HepG2 (cell line): ENCODE data around the gene HLCS.
"Not testable (repeated sequence)": the region's sequence is repeated elsewhere in the genome, so short reads cannot be mapped to it uniquely, and the experiment has no call there.

Source experiments
- ATF5 ChIP-seq: sonication (generic); formaldehyde crosslinking; IDR thresholded peaks from 2 replicates; pipeline ENCODE4 v1.4.0; 2020; ENCODE audit warnings: mild to moderate bottlenecking, low read depth, missing genetic modification reagents
- MXI1 ChIP-seq: IDR thresholded peaks from 3 replicates; pipeline ENCODE4 v1.6.1; 2012; ENCODE audit warnings: low read depth, low read length, inconsistent platforms, borderline replicate concordance
- SOX5 ChIP-seq: IDR thresholded peaks from 2 replicates; pipeline ENCODE4 v1.6.1; 2016; ENCODE audit warnings: borderline replicate concordance
- ZBTB7A ChIP-seq: sonication (generic); formaldehyde crosslinking; IDR thresholded peaks from 2 replicates; pipeline ENCODE4 v1.8.0; 2022; ENCODE audit warnings: mild to moderate bottlenecking, missing genetic modification reagents
- TF ChIP-seq, protein P1 (sequence below): sonication (generic); formaldehyde crosslinking; IDR thresholded peaks from 2 replicates; pipeline ENCODE4 v1.5.0; 2020; ENCODE audit warnings: mild to moderate bottlenecking, missing genetic modification reagents, moderate library complexity
- TF ChIP-seq, protein P2 (sequence below), 2 experiments: fragments of 450-650 bp in 1 of 2; sonication (generic) in 1 of 2; formaldehyde crosslinking; IDR thresholded peaks; 2 replicates each; pipeline versions ENCODE4 v1.5.0 to v1.8.0; 2020 to 2022; ENCODE audit warnings: mild to moderate bottlenecking in 1 of 2, missing genetic modification reagents in 1 of 2
- TF ChIP-seq, protein P3 (sequence below): sonication (generic); formaldehyde crosslinking; IDR thresholded peaks from 2 replicates; pipeline ENCODE4 v1.8.0; 2022; ENCODE audit warnings: mild to moderate bottlenecking, missing genetic modification reagents, moderate library complexity

- TF ChIP-seq, protein P1, sequence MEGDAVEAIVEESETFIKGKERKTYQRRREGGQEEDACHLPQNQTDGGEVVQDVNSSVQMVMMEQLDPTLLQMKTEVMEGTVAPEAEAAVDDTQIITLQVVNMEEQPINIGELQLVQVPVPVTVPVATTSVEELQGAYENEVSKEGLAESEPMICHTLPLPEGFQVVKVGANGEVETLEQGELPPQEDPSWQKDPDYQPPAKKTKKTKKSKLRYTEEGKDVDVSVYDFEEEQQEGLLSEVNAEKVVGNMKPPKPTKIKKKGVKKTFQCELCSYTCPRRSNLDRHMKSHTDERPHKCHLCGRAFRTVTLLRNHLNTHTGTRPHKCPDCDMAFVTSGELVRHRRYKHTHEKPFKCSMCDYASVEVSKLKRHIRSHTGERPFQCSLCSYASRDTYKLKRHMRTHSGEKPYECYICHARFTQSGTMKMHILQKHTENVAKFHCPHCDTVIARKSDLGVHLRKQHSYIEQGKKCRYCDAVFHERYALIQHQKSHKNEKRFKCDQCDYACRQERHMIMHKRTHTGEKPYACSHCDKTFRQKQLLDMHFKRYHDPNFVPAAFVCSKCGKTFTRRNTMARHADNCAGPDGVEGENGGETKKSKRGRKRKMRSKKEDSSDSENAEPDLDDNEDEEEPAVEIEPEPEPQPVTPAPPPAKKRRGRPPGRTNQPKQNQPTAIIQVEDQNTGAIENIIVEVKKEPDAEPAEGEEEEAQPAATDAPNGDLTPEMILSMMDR (CRISPR knock-in tag): not testable (repeated sequence)
- TF ChIP-seq ATF5 (CRISPR knock-in tag); MXI1; SOX5 (CRISPR knock-in tag); ZBTB7A (CRISPR knock-in tag): not testable (repeated sequence)
- TF ChIP-seq, protein P2, sequence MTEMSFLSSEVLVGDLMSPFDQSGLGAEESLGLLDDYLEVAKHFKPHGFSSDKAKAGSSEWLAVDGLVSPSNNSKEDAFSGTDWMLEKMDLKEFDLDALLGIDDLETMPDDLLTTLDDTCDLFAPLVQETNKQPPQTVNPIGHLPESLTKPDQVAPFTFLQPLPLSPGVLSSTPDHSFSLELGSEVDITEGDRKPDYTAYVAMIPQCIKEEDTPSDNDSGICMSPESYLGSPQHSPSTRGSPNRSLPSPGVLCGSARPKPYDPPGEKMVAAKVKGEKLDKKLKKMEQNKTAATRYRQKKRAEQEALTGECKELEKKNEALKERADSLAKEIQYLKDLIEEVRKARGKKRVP (CRISPR knock-in tag; IDR thresholded peaks at IDR 0.05): not testable (repeated sequence)
- TF ChIP-seq, protein P3, sequence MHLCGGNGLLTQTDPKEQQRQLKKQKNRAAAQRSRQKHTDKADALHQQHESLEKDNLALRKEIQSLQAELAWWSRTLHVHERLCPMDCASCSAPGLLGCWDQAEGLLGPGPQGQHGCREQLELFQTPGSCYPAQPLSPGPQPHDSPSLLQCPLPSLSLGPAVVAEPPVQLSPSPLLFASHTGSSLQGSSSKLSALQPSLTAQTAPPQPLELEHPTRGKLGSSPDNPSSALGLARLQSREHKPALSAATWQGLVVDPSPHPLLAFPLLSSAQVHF: not testable (repeated sequence)
Measured at GRCh38 chr21:37003917-37004316, 37.4 kb upstream of the HLCS start.
